GOT3 (cell line): ENCODE results near the gene UCMA.
"Not testable (repeated sequence)": the region's sequence is repeated elsewhere in the genome, so short reads cannot be mapped to it uniquely, and the experiment has no call there.

Experiments
- DNase-seq: peaks from one replicate; lab custom pipeline; 2025; ENCODE audit warnings: mixed read lengths; lab: John Stamatoyannopoulos, UW

Gene UCMA, protein sequence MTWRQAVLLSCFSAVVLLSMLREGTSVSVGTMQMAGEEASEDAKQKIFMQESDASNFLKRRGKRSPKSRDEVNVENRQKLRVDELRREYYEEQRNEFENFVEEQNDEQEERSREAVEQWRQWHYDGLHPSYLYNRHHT

DNA sequence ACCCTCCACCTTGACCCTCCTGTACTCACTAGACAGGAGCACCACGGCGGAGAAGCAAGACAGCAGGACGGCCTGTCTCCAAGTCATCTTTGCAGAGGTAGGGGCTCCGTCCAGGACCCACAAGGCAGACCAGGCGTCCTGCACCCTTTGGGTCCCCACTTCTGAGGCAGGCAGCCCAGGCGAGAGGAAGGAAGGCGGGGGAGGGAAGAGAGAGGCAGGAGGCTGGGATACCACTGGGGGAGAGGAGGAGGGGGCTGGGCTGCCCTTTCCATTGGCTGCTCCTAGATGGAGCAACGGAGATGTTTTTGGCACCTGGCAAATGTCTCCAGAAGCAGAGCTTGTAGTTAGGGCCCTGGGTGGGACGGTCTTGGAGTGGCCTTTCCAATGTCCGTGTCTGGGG, at the start of gene UCMA:
TSS of gene UCMA (minus strand) at position 203 of the 400 bp plus-strand sequence. CDS start at position 87, 116 bp downstream.
- DNase-seq, result no peak

DNA sequence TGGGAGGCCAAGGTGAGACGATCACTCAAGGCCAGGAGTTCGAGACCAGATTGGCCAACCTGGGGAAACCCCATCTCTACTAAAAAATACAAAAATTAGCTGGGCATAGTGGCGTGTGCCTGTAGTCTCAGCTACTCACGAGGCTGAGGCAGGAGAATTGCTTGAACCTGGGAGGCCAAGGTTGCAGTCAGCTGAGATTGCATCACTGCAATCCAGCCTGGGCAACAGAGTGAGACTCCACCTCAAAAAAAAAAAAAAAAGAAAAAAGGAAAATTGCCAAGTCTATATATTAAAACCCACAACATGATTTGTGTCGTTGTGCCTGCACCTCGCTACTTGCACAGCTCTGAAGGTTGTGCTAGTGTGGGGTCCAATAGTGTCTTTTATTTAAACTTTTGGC, 48.2 kb upstream of the UCMA start:
- not testable (repeated sequence) for DNase-seq

DNA sequence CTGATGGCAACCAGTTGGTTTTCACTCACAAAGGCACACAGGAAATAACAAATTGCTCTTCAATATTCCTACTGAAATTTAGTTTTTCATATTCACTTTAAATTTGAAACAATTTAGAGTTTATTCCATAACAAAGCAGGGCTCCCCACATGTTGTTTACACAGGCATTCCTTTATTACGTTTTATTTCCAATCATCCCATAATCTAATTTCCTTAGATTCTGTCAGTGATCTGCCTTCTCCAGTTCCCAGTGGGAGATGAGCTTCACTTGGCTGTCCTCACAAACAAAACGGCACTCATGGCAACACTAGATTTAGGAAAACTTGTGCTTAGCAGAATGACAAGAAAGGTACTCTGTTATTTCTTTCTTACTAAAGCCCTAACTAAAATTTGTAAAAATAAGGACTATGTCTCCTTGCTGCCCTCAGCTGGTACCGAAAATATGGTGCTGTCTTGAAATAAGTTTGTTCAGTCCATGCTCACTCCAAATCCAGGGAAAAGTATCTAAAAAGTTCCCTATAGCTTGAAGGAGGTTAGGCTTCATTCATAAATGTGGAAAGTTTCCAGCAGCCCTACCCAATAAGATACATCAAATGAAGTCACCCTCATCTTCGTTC, 42.7 kb upstream of the UCMA start:
- no peak for DNase-seq

DNA sequence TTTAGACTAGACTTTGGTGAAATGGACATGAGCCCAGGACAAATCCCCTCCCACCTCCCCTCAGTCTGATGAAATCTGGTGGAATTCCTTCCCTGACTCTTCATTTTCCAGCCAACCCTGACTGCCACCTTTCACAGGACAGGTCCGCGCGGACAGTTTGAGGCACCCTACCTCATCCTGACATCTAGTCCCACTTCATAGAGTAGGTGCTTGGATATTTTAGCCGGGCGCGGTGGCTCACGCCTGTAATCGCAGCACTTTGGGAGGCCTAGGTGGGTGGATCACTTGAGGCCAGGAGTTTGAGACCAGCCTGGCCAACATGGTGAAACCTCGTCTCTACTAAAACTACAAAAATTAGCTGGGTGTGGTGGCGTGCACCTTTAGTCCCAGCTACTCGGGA, 42.0 kb upstream of the UCMA start:
- not testable (repeated sequence) for DNase-seq

DNA sequence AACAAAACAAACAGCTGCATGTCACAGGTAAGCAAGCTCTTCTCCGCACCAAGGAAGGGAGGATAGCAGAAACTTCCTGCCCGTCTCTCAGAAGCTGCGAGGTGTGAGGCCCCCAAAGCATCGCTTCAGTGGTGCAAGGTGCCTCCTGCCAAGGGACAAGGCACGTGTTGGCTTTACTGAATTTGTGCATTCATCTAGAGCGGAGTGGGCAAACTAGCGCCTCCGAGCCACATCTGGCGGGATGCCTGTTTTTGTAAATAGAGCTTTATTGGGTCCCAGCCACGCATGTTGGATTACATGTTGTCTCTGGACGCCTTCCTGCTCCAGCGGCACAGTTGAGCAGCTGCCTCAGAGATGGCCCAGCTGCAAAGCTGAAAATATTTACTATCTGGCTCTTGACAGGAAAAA, 38.0 kb upstream of the UCMA start:
- DNase-seq, result no peak

DNA sequence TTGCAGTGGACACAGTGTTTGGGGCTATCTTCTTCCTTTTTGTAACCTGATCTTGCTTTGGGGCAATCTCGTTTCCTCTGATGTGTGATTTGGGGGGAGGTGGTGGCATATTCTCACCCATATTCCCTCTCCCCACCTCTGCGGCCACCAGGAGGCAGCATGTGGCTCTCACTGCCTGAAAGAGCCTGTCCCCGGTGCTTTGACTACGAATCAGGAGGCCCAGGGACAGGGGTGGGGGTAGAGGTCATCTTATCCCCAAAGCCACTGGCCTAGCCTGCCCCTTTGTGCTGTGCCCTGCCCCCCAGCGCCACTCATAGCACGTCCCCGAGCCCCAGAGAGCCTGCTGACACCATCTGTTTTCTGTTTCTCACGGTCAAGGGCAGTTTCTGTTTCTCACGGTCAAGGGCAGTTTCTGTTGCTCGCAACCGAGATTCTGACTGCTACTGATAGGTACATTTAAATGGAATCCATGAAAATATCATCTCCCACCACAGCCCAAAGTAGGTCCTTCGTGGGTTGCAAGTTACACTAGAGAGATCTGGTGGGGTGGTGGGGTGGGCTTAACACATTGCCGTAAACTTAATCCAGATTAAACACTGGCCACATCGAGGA, 37.5 kb upstream of the UCMA start:
- DNase-seq, result no peak

DNA sequence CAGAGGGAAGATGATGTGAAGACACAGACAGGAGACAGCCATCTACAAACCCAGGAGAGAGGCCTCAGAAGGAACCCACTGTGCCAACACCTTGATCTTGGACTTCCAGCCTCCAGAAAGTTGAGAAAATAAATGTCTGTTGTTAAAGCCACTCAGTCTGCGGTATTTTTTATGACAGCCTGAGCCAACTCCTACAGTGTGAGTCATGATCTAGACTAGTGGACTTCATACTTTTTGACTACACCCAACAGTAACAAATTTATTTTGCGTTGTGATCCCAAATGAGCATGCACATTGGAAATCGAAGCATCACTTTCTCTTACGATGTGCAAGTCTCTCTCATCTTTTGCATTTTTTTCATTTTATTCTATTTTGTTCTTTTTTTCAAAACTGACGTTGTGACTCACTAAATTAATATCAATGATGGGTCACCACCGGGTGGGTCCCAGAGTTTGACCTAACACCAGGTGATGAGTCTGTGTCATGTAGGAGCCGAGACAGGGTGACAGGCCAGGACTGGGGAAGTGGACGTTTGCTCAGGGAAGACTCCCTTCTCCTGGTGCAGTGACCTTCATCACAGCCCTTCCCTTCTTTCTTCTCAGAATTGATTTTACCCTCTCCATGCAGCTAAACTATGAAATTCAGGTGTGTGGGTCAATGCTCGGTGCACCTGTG, 36.8 kb upstream of the UCMA start:
- DNase-seq, result no peak

DNA sequence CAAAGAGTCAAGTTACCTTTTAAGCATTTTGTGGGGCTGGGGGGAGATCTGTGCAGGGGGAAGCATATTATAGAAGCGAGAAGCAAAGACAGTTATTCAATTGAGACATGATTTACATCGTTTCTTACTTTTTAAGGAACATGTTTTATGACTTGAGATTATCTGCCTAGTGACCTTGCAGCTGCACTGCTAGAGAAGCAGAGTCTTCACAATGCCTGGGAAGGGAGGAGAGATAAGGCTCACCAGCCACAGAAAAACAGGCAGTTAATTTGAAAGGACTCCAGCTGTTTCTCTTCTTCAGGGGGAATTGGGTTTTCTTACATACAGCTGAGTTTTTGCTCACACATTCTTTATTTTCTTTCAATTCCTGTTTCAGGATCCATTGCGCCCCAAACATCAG, 34.7 kb upstream of the UCMA start:
- DNase-seq, result no peak

DNA sequence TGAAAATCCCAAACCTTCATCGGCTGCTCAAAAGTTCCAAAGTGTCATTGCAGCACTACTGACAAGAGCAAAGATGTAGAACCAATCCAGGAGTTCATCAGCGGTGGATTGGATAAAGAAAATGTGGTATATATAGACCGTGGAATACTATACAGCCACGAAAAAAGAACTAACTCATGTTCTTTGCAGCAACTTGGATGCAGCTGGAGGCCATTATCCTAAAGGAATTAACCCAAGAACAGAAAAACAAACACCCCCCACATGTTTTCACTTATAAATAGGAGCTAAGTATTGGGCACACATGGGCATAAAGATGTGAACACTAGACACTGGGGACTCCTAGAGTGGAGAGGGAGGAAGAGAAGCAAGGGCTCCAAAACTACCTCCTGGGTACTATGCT, 34.1 kb upstream of the UCMA start:
- no peak for DNase-seq

DNA sequence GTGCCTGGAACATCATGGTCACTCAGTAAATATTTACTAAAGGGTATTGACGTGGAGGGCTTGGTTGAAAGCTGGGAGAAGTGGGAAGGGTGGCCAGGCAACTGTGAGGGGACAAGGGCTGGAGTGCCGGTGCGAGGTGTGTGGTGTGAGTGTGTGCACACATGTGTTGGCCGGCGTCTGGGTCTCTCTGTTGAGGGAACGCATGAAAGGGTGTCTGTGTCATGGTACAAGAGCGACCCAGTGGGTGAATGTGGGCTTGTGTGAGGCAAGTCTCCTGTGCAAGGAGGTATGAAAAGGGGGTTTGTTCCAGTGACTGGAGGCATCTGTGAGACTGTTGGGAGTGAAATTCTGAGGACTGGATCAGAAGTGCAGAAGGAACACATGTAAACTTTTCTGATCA, 29.4 kb upstream of the UCMA start:
- no peak for DNase-seq

DNA sequence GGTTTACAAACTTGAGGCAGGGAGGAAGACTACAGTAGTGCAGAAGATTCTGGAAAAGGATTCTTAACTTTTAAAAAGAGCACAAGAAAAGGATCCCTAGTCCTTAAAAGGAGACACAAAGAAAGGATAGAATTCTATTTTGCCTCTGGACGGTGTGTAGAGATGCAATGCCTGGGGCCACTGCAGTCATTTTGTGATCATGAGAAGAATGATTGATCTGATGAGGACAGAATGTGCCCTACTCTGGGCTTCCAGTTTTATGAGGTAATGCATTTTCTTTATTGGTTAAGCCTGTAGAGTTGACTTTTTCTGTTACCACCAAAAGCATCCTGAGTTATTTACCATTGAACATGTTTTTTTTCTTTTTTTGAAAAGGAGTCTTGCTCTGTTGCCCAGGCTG, 28.3 kb upstream of the UCMA start:
- DNase-seq, result no peak

DNA sequence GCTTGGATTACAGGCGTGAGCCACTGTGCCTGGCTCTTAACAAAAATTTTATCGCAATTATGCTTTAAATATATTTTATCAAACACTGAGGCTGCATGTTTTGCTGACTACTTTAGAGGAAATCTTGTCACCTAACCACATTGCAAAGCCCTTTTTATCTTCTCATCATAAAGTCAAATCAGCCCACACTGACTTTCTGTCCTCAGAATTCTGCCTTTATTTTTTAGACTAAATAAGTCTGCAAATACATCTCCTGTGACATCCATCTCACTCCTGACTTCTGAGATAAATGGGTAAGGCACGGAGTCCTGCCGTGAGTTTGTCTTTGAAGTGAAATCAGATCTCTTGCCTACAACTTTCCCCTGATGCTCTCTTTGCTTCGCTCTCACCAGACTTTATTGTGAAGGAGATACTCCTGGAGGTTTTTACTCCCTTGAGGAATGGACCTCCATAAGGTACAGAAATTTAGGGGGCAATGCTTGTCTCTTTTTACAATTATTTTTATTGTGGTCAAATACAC, 23.5 kb upstream of the UCMA start:
- DNase-seq, result no peak

DNA sequence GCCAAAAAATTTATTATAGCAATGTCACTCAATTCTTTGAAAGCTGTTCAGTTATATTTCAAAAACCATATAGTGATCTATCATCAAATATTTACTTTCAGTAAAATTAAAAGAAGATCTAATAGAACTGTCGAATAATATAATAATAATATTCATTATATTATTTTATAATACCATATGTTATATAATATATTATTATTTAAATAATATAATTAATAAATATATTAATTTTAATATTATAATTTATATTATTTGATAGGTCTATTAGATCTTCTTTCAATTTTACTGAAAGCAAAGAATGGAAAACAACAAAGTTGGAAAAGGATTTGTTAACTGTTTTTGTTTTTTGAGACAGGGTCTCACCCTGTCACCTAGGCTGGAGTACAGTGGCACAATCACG, 22.5 kb upstream of the UCMA start:
- no peak for DNase-seq

DNA sequence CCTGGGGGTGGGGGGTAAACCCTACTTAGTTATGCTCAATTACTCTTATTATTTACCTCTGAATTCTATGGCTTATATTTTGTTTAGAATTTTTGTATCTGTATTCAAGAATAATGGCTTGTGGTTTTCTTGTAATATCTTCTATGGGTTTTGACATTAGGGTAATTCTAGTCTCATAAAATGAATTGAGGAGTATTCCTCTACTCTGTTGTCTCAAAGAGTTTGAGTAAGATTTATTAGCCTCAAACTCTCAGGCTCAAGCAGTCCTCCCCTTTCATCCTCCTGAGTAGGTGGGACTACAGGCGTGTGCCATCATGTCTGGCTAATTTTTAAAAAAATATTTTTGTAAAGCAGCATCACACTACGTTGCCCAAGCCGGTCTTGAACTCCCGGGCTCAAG, 19.6 kb upstream of the UCMA start:
- no peak for DNase-seq

DNA sequence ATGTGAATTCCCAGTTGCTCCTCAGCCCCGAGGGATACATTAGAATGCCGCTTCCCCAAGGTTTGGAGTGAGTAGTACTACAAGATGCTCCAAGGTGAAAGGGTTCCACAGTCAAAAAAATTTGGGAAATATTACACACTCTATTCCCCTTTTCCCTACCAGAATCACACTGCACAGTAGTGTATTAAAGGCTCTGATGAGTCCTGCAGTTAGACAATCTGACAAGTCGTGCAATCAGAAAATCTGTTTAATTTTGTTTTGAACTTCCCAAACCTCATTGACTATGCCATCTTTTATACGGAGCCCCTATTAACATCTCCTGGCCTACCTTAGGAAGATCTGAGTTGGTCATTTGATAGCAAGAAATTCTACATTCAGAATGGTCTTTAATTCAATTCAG, 13.6 kb upstream of the UCMA start:
- no peak for DNase-seq

DNA sequence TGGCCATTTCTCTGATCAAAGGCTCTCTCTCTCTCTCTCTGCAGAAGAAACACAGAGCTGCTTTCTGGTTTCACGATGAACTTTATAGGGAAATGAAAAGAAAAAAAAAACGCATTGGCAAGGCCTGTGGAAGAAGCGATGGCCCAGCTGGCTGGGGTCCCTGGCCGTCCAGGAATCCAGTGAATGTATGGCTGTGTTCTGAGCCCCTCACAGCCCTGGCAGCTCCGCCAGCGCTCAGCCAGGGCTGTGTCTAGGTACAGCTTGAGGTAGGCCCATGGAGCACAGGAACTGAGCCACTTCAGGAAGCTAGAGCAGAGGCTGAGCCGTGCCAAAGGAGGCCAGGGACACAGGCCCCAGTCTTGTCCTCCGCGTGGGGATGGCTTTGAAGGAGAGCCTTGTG, 13.1 kb upstream of the UCMA start:
- DNase-seq, result no peak

DNA sequence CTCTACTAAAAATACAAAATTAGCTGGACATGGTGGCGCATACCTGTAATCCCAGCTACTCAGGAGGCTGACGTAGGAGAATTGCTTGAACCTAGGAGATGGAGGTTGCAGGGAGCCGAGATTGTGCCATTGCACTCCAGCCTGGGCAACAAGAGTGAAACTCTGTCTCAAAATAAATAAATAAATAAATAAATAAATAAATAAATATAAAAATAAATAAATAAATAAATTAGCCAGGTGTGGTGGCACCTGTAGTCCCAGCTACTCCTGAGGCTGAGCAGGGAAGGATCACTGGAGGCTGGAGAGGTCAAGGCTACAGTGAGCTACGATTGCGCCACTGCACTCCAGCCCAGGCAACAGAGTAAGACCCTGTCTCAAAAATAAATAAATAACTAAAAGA, 8.1 kb upstream of the UCMA start:
- DNase-seq, result not testable (repeated sequence)

DNA sequence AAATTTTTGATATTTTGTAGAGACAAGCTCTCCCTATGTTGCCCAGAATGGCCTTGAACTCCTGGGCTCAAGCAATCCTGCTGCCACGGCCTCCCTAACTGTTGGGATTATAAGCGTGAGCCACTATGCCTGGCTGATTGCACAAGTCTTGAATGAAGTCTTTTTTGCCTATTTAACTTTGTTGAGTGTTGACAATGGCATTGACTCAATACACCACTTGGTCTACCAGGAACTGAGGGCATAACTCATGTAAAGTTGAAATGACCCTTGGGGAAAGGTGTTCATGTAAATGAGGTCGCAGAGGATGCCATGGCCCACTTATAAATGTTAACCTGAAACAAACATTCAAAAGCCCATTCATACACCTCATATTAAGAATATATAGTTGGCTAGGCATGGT, 7.4 kb upstream of the UCMA start:
- DNase-seq, result no peak

DNA sequence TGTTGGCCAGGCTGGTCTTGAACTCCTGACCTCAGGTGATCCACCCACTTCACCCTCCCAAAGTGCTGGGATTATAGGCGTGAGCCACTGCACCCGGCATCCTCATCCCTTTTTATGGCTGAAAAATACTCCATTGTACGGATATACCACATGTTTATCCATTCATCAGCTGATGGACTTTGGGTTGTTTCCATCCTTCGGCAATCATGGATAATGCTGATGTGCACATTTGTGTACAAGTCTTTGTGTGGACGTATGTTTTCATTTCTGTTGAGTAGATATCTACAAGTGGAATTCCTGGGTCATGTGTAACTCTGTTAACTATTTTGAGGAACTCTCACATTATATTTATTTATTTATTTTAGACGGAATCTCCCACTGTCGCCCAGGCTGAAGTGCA, 5.7 kb upstream of the UCMA start:
- DNase-seq, result no peak

DNA sequence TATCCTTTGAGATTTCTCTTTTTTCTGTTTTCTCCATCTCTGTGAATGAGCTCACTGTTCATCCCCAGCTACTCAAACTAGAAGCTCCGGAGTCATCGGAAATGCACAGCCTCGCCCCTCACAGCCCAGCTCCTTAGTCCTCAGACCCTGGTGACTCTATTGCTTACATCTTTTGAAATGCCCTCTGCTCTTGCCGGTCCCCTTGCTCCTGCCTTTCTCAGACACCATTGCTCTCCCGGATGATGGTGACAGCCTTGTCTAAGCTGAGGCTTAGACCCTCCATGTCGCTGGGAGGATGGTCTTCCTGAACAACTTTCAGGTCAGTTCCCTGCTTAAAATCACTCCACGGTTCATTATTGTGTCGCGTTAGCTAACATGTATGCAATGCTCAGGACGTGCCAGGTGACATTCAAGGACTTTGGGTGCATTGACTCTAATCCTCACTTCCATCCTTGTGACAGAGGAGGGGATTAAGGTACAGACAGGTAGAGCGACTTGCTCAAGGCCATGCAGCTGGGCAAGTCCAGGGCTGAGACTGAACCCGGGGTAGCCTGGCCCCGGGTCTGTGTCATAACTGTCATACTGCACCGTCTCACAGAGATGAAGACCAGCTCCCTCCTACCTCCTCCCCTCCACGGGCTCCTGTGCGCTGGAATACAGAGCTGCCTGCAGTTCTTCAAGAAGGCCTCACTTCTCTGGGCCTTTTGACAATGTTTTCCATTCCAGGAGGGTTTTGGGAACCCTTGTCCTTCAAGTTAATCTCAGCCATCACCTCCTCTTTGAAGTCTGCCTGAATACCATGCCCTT, 4.3 kb upstream of the UCMA start:
- no peak for DNase-seq

DNA sequence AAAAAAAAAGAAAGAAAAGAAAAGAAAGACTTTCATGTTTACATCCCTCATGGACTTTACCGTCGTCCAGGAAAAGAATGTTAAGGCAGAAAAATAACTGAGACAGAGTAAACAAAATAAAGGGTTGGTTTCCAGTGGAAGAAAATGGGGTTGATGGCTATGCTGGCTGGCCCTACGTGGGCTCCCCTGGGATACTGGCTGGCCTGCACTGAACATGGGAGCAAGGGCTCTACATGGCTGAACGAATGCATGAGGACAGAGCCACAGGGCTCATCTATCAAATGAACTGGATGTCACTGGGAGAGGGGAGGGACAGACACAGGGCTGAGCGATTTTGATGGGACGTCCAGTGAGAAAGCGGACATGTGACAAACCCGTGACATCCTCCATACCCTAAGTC, 2.5 kb upstream of the UCMA start:
- DNase-seq, result no peak

DNA sequence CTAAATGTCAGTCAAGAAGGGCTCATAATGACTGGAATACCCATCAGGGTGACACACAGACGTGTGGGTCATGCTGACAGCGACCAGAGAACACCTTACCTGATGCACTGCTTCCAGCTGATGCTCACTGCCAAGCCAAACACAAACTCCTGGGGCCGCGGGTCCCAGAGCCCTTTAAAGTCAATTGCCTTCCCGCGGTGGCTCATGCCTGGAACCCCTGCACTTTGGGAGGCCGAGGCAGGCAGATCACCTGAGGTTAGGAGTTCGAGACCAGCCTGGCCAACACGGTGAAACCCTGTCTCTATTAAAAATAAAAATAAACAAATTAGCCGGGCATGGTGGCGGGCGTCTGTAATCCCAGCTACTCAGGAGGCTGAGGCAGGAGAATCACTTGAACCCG, 562 bp upstream of the UCMA start:
- not testable (repeated sequence) for DNase-seq
